Measurements from ENCODE around the gene SCRN2.

SCRN2 gene

GRCh38 chr17:47808036-47808829 is 32.8 kb downstream of the SCRN2 start:
- no peak for TF ChIP-seq CTCF (IDR thresholded peaks at IDR 0.05)
- H3K79me2 ChIP-seq: no peaks in the 10 kb centered on the region
- no peak overlapping the region for H3K4me3 ChIP-seq (ENCODE audit: low read depth, low read length)
- H3K27me3 ChIP-seq (ENCODE audit: control insufficient read depth, insufficient read depth, low read length): no peaks in the 10 kb centered on the region
- H2AFZ ChIP-seq: no peak overlapping the region
- no peaks in the 10 kb centered on the region for H3K9me3 ChIP-seq (ENCODE audit: control insufficient read depth, low read length)
- H3K36me3 ChIP-seq (ENCODE audit: control insufficient read depth, insufficient read depth, low read length): no peaks in the 10 kb centered on the region
- H3K27ac ChIP-seq: no peak overlapping the region
- H3K4me2 ChIP-seq (ENCODE audit: low read length): no peak overlapping the region
- peaks cover 5% of the 10 kb centered on the region for H3K4me1 ChIP-seq
- H3K9ac ChIP-seq: no peak overlapping the region

GRCh38 chr17:47807421-47807820 is 33.7 kb downstream of the SCRN2 start:
- TF ChIP-seq CTCF (IDR thresholded peaks at IDR 0.05): no peak
- no peak overlapping the region for H2AFZ ChIP-seq
- no peaks in the 10 kb centered on the region for H3K9me3 ChIP-seq (ENCODE audit: control insufficient read depth, low read length)
- no peak overlapping the region for H3K4me3 ChIP-seq (ENCODE audit: low read depth, low read length)
- H3K9ac ChIP-seq: no peak overlapping the region
- H3K36me3 ChIP-seq (ENCODE audit: control insufficient read depth, insufficient read depth, low read length): no peaks in the 10 kb centered on the region
- no peak overlapping the region for H3K27ac ChIP-seq
- H3K4me1 ChIP-seq: peaks cover 5% of the 10 kb centered on the region
- H3K4me2 ChIP-seq (ENCODE audit: low read length): no peak overlapping the region
- no peaks in the 10 kb centered on the region for H3K27me3 ChIP-seq (ENCODE audit: control insufficient read depth, insufficient read depth, low read length)
- H3K79me2 ChIP-seq: no peaks in the 10 kb centered on the region

GRCh38 chr17:47806913-47807255 is 34.2 kb downstream of the SCRN2 start:
- H3K9me3 ChIP-seq (ENCODE audit: control insufficient read depth, low read length): no peaks in the 10 kb centered on the region
- no peaks in the 10 kb centered on the region for H3K36me3 ChIP-seq (ENCODE audit: control insufficient read depth, insufficient read depth, low read length)

GRCh38 chr17:47806026-47806912 is 34.8 kb downstream of the SCRN2 start:
- TF ChIP-seq CTCF (IDR thresholded peaks at IDR 0.05): no peak
- no peaks in the 10 kb centered on the region for H3K9me3 ChIP-seq (ENCODE audit: control insufficient read depth, low read length)
- no peaks in the 10 kb centered on the region for H3K27me3 ChIP-seq (ENCODE audit: control insufficient read depth, insufficient read depth, low read length)
- H3K4me3 ChIP-seq (ENCODE audit: low read depth, low read length): no peak overlapping the region
- H3K36me3 ChIP-seq (ENCODE audit: control insufficient read depth, insufficient read depth, low read length): no peaks in the 10 kb centered on the region
- no peak overlapping the region for H2AFZ ChIP-seq
- no peaks in the 10 kb centered on the region for H3K79me2 ChIP-seq
- peaks cover 5% of the 10 kb centered on the region for H3K4me1 ChIP-seq
- no peak overlapping the region for H3K4me2 ChIP-seq (ENCODE audit: low read length)
- H3K27ac ChIP-seq: no peak overlapping the region
- H3K9ac ChIP-seq: no peak overlapping the region

More at GRCh38 chr17:47806913-47807255, 34.2 kb downstream of the SCRN2 start:
- Histone ChIP-seq H3K4me2 (ENCODE audit: low read length) (no peak overlapping the region), H2AFZ (no peak overlapping the region), H3K79me2 (no peaks in the 10 kb centered on the region), H3K27ac (no peak overlapping the region), H3K9ac (no peak overlapping the region), H3K4me1 (peaks cover 5% of the 10 kb centered on the region), H3K4me3 (ENCODE audit: low read depth, low read length) (no peak overlapping the region), H3K27me3 (ENCODE audit: control insufficient read depth, insufficient read depth, low read length) (no peaks in the 10 kb centered on the region)
- TF ChIP-seq CTCF (IDR thresholded peaks at IDR 0.05): no peak
